A673 (cell line): Measurements from ENCODE around the gene LRRN3. TPM values are rescaled to one million over a fixed set of nuclear protein-coding genes. Genes with fewer than 3 reads are reported as not detected.

Source experiments
- BruUV-seq: library from RNA; stranded (reverse); fragments of 400-500 nt; replicated peaks from 2 replicates; lab custom pipeline; 2021; lab: Mats Ljungman, UMichigan
- CTCF ChIA-PET: fragments of 300-600 bp; sonication (Branson Sonifier 250); formaldehyde crosslinking; loops from one replicate; lab custom pipeline; 2022; ENCODE audit warnings: antibody characterized with exemption; lab: Charles Lee
- POLR2A ChIA-PET: fragments of 300-600 bp; sonication (Branson Sonifier 250); formaldehyde crosslinking; loops from one replicate; lab custom pipeline; 2022; ENCODE audit warnings: antibody characterized with exemption; ENCODE audit not compliant: low non-redundant PET; lab: Charles Lee
- DNase-seq: peaks from one replicate; pipeline ENCODE4 v3.0.0-alpha.2; 2015; ENCODE audit warnings: low spot score
- H3K27ac ChIP-seq: fragments of 200-600 bp; sonication (generic); 2 replicates; pipeline ENCODE4 v1.5.1; 2016; ENCODE audit warnings: mixed run types, low read depth, mild to moderate bottlenecking, mixed read lengths, antibody characterized with exemption, low read length; ENCODE audit not compliant: poor library complexity, severe bottlenecking
- H3K27me3 ChIP-seq: fragments of 200-600 bp; sonication (generic); replicated peaks from 2 replicates; pipeline ENCODE4 v1.6.1; 2017; ENCODE audit warnings: mixed run types, low read depth, mild to moderate bottlenecking, mixed read lengths, antibody characterized with exemption, low read length; ENCODE audit not compliant: insufficient read depth, poor library complexity
- H3K36me3 ChIP-seq: fragments of 200-600 bp; sonication (generic); 2 replicates; pipeline ENCODE4 v1.6.1; 2016; ENCODE audit warnings: mixed run types, mild to moderate bottlenecking, mixed read lengths, antibody characterized with exemption, low read length; ENCODE audit not compliant: insufficient read depth, poor library complexity, severe bottlenecking
- H3K4me1 ChIP-seq: fragments of 200-600 bp; sonication (generic); 2 replicates; pipeline ENCODE4 v1.6.1; 2017; ENCODE audit warnings: mixed run types, mild to moderate bottlenecking, mixed read lengths, antibody characterized with exemption, low read length; ENCODE audit not compliant: insufficient read depth, poor library complexity, severe bottlenecking
- H3K4me3 ChIP-seq: fragments of 200-600 bp; sonication (generic); 2 replicates; pipeline ENCODE4 v1.5.1; 2016; ENCODE audit warnings: low read depth, mixed run types, mild to moderate bottlenecking, mixed read lengths, low read length; ENCODE audit not compliant: poor library complexity, severe bottlenecking
- H3K9me3 ChIP-seq: fragments of 200-600 bp; sonication (generic); 2 replicates; pipeline ENCODE4 v1.6.1; 2016; ENCODE audit warnings: mixed run types, low read depth, mild to moderate bottlenecking, mixed read lengths, antibody characterized with exemption, low read length; ENCODE audit not compliant: poor library complexity, severe bottlenecking
- EZH2 ChIP-seq: fragments of 200-600 bp; sonication (generic); IDR thresholded peaks from 2 replicates; pipeline ENCODE4 v1.6.1; 2017; ENCODE audit warnings: borderline replicate concordance, low read depth, mild to moderate bottlenecking, mixed read lengths, antibody characterized with exemption, low read length; ENCODE audit not compliant: poor library complexity, severe bottlenecking
- intact Hi-C: fragments of 100-400 bp; cut with micrococcal nuclease; formaldehyde crosslinking; loops from one replicate; pipeline ENCODE4 v1.10.0; 2022; ENCODE audit not compliant: unreplicated experiment
- total RNA-seq: library from RNA; stranded (reverse); gene quantifications from 2 replicates; pipeline ENCODE4 v1.2.3, GENCODE V29; 2021
- TF ChIP-seq, protein P1 (sequence below): fragments of 300-800, 200-600 bp; sonication (generic); conservative IDR thresholded peaks from 2 replicates; pipeline ENCODE4 v1.5.1; 2017; ENCODE audit warnings: low read depth, mild to moderate bottlenecking, antibody characterized with exemption, low read length, moderate library complexity, mixed read lengths

The LRRN3 gene
- total RNA-seq, 1 experiment from 2014 or later, result not detected

DNA sequence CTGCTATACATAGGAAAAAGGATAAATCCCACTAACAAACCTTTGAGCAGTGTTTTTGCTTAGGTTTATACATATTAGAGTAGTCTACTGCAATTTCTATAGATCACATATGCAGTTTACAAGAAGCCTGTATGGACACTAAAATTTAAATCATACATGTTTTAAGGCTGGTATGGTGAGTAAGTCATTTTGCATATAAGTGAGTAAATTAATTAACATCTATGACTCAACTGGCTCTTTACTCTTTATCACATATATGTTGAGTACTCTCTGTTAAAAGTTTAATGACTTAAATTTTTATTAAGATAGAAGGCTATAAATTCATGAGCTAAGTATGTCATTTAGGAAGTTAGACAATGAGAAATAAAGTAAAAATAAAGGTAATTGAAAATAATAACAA lies 69.4 kb downstream of the LRRN3 start:
- H3K27me3 ChIP-seq, result no peaks in the 10 kb centered on the region
- DNase-seq, result no peak
- ChIA-PET CTCF (no interaction called here), POLR2A (no interaction called here)
- H3K9me3 ChIP-seq, result no peaks in the 10 kb centered on the region
- no peak overlapping the region for H3K27ac ChIP-seq
- H3K36me3 ChIP-seq, result no peaks in the 10 kb centered on the region
- no peak overlapping the region for H3K4me3 ChIP-seq
- intact Hi-C loops, result no loop called here
- H3K4me1 ChIP-seq, result no peaks in the 10 kb centered on the region
- no TSS peak for BruUV-seq
- TF ChIP-seq, protein P1, sequence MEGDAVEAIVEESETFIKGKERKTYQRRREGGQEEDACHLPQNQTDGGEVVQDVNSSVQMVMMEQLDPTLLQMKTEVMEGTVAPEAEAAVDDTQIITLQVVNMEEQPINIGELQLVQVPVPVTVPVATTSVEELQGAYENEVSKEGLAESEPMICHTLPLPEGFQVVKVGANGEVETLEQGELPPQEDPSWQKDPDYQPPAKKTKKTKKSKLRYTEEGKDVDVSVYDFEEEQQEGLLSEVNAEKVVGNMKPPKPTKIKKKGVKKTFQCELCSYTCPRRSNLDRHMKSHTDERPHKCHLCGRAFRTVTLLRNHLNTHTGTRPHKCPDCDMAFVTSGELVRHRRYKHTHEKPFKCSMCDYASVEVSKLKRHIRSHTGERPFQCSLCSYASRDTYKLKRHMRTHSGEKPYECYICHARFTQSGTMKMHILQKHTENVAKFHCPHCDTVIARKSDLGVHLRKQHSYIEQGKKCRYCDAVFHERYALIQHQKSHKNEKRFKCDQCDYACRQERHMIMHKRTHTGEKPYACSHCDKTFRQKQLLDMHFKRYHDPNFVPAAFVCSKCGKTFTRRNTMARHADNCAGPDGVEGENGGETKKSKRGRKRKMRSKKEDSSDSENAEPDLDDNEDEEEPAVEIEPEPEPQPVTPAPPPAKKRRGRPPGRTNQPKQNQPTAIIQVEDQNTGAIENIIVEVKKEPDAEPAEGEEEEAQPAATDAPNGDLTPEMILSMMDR, result no peak
- TF ChIP-seq EZH2, result no peak

DNA sequence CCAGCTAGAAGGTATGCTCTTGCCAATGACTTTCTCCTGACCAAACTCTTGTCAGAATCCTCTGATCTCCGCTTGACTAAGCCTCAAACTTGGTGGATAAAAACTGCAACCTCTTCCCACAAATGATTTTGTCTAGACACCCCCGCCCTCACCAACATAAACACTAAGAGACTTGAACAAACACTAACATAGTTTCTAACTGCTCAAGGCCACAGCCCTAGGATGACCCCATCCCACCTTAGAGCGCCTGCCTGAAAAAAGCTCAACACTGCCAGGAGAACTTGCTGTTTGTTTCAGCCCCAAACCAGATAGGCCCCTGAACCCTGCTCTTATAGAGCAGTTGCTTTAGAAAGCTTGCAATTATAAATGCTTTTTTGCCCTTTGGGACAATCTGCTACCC lies 71.8 kb downstream of the LRRN3 start:
- Histone ChIP-seq H3K9me3 (no peaks in the 10 kb centered on the region), H3K4me3 (no peak overlapping the region), H3K4me1 (no peaks in the 10 kb centered on the region), H3K27ac (no peak overlapping the region), H3K36me3 (no peaks in the 10 kb centered on the region), H3K27me3 (no peaks in the 10 kb centered on the region)
- ChIA-PET POLR2A (no interaction called here), CTCF (no interaction called here)
- intact Hi-C loops, result no loop called here
- TF ChIP-seq EZH2, result no peak
- TF ChIP-seq, protein P1, result no peak
- BruUV-seq, result no TSS peak
- no peak for DNase-seq

DNA sequence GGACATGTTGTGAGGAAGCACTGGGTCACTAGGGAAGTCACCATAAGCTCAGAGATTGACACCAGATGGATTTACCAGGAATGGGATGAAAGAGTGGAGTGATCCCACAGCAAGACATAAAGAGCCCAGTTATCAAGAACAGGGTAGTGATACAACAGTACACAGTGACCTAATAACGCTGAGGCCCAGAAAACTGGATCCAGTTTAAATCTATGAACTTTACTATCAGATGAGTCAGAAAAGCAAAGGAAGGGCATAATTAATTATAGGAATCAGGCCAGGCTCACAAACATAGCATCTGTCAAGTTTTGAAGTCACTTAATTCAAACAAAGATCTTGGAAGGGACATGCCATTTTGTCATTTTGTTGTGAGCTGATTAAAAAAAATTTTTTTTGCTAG lies 73.5 kb downstream of the LRRN3 start:
- no peak overlapping the region for H3K4me3 ChIP-seq
- no peaks in the 10 kb centered on the region for H3K9me3 ChIP-seq
- no peak overlapping the region for H3K27ac ChIP-seq
- intact Hi-C loops, result no loop called here
- no peak for DNase-seq
- H3K4me1 ChIP-seq, result peaks cover 8% of the 10 kb centered on the region
- no peaks in the 10 kb centered on the region for H3K36me3 ChIP-seq
- ChIA-PET POLR2A (interaction anchor here (0.6 kb wide), 1 partner anchor 398 kb away, joined by 3 read pairs; the partner anchor contains the start of gene IMMP2L), CTCF (no interaction called here)
- TF ChIP-seq, protein P1, result no peak
- no peak for TF ChIP-seq EZH2
- H3K27me3 ChIP-seq, result no peaks in the 10 kb centered on the region
- BruUV-seq, result no TSS peak
